Neural cell (in vitro differentiated cells): ENCODE measurements around the gene APRT. TPM values are rescaled to one million over a fixed set of nuclear protein-coding genes. Genes with fewer than 3 reads are reported as not detected.

Experiments used
- H2AFZ ChIP-seq: fragments of 200-600, 300-800 bp; sonication (generic), shearing (Covaris generic); 2 replicates; pipeline ENCODE4 v1.6.0; 2014; ENCODE audit warnings: low read depth, mild to moderate bottlenecking, antibody characterized with exemption, low read length, moderate library complexity
- H3F3A ChIP-seq: fragments of 200-600 bp; shearing (Covaris generic); 2 replicates; pipeline ENCODE4 v1.6.1; 2016; ENCODE audit warnings: mild to moderate bottlenecking, moderate library complexity, mixed read lengths, antibody characterized with exemption, low read length; ENCODE audit not compliant: insufficient read depth, poor library complexity, severe bottlenecking
- H3K27ac ChIP-seq: fragments of 200-600, 300-800 bp; sonication (generic), shearing (Covaris generic); 2 replicates; pipeline ENCODE4 v1.5.1; 2014; ENCODE audit warnings: mild to moderate bottlenecking, low read length, moderate library complexity
- H3K27me3 ChIP-seq: fragments of 300-800, 200-600 bp; sonication (generic), shearing (Covaris generic); 2 replicates; pipeline ENCODE4 v1.6.0; 2014; ENCODE audit warnings: mild to moderate bottlenecking, low read depth, low read length, moderate library complexity; ENCODE audit not compliant: insufficient read depth
- H3K36me3 ChIP-seq: fragments of 300-800, 200-600 bp; sonication (generic), shearing (Covaris generic); 2 replicates; pipeline ENCODE4 v1.5.1; 2014; ENCODE audit warnings: mild to moderate bottlenecking, antibody characterized with exemption, low read length, moderate library complexity; ENCODE audit not compliant: insufficient read depth
- H3K4me2 ChIP-seq: fragments of 300-800, 200-600 bp; sonication (generic), shearing (Covaris generic); 2 replicates; pipeline ENCODE4 v1.6.0; 2014; ENCODE audit warnings: mild to moderate bottlenecking, low read length
- H3K4me3 ChIP-seq: fragments of 300-800, 200-600 bp; sonication (generic), shearing (Covaris generic); 2 replicates; pipeline ENCODE4 v1.5.1; 2014; ENCODE audit warnings: mild to moderate bottlenecking, low read length, moderate library complexity
- H3K79me2 ChIP-seq: fragments of 200-600 bp; shearing (Covaris generic); replicated peaks from 2 replicates; pipeline ENCODE4 v1.6.0; 2014; ENCODE audit warnings: mild to moderate bottlenecking, low read length, moderate library complexity; ENCODE audit not compliant: insufficient read depth
- H3K9ac ChIP-seq: fragments of 300-800, 200-600 bp; sonication (generic), shearing (Covaris generic); 2 replicates; pipeline ENCODE4 v1.6.1; 2016; ENCODE audit warnings: mild to moderate bottlenecking, low read length, mixed read lengths
- H3K9me2 ChIP-seq: fragments of 200-600 bp; shearing (Covaris generic); 2 replicates; pipeline ENCODE4 v1.6.1; 2016; ENCODE audit warnings: mild to moderate bottlenecking, low read length, mixed read lengths; ENCODE audit not compliant: insufficient read depth
- H3K9me3 ChIP-seq: fragments of 200-600, 300-800 bp; sonication (generic), shearing (Covaris generic); 2 replicates; pipeline ENCODE4 v1.6.1; 2016; ENCODE audit warnings: mild to moderate bottlenecking, mixed run types, low read length, moderate library complexity, mixed read lengths
- H4K20me1 ChIP-seq: fragments of 200-600 bp; shearing (Covaris generic); 2 replicates; pipeline ENCODE4 v1.6.1; 2016; ENCODE audit warnings: mild to moderate bottlenecking, mixed run types; ENCODE audit not compliant: insufficient read depth
- EP300 ChIP-seq: fragments of 450-650 bp; conservative IDR thresholded peaks from 2 replicates; pipeline ENCODE4 v1.6.1; 2014; ENCODE audit warnings: antibody characterized with exemption, mild to moderate bottlenecking, moderate library complexity; ENCODE audit not compliant: poor library complexity, severe bottlenecking
- EZH2 ChIP-seq: fragments of 200-600, 300-800 bp; shearing (Covaris generic), sonication (generic); IDR thresholded peaks from 2 replicates; pipeline ENCODE4 v1.6.1; 2014; ENCODE audit warnings: antibody characterized with exemption, low read length, borderline replicate concordance, mild to moderate bottlenecking; ENCODE audit not compliant: insufficient read depth, poor library complexity, severe bottlenecking
- MXI1 ChIP-seq: fragments of 450-650 bp; conservative IDR thresholded peaks from 2 replicates; pipeline ENCODE4 v1.6.1; 2014; ENCODE audit warnings: antibody characterized with exemption, mild to moderate bottlenecking; ENCODE audit not compliant: poor library complexity, severe bottlenecking
- POLR2AphosphoS5 ChIP-seq: IDR thresholded peaks from 2 replicates; pipeline ENCODE4 v1.6.1; 2012
- RAD21 ChIP-seq: fragments of 450-650 bp; conservative IDR thresholded peaks from 2 replicates; pipeline ENCODE4 v1.6.1; 2014; ENCODE audit warnings: antibody characterized with exemption, mild to moderate bottlenecking, moderate library complexity
- SMC3 ChIP-seq: fragments of 450-650 bp; conservative IDR thresholded peaks from 2 replicates; pipeline ENCODE4 v1.6.1; 2014; ENCODE audit warnings: antibody characterized with exemption, mild to moderate bottlenecking, moderate library complexity; ENCODE audit not compliant: poor library complexity
- TAF1 ChIP-seq: IDR thresholded peaks from 2 replicates; pipeline ENCODE4 v1.6.1; 2012; ENCODE audit warnings: low read depth
- polyA plus RNA-seq: library from polyadenylated mRNA; depleted of rRNA; stranded (reverse); fragments of >200 nt; gene quantifications from 2 replicates; pipeline ENCODE4 v1.2.3, GENCODE V29; 2014
- TF ChIP-seq, protein P1 (sequence below): IDR thresholded peaks from 2 replicates; pipeline ENCODE4 v1.6.1; 2012; ENCODE audit warnings: borderline replicate concordance
- TF ChIP-seq, protein P2 (sequence below): fragments of 450-650 bp; IDR thresholded peaks from 2 replicates; pipeline ENCODE4 v1.5.1; 2014; ENCODE audit warnings: antibody characterized with exemption, mild to moderate bottlenecking, moderate library complexity; ENCODE audit not compliant: poor library complexity, severe bottlenecking

The APRT gene
- polyA plus RNA-seq, 1 donor from 2014 or later = 52.0 TPM

DNA sequence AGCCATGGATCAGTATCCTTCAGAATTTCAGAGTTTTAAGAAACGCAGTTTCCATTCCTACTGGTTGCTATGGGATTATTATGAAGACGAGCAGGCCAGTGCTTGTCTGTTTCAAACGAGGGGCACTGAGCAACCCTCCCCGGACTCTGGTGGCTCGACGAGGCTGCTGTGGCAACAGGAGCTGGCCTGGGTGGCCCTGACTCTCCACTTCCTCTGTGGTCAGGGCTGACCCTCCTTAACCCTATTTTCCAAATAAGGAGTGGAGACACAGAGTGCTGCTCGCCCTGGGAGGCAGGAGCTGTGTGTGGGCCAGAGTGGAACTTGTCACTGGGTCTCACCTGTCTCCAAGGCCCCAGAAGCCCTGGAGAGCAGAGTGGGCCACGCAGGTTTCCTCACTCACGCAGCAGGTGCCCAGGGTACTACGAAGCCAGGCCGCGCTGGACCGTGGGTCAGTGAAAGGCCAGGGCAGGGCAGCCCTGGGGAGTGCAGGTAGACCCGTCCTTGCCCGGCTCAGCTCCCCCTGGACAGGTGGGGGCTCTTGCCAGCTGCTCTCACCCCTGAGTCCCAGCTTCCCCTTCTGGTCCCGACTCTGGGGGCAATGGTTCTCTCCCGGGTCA is 41.7 kb upstream of the APRT start:
- Histone ChIP-seq H3K9me2 (no peaks in the 10 kb centered on the region), H3K27ac (no peak overlapping the region), H3K4me3 (no peak overlapping the region), H3K9me3 (no peaks in the 10 kb centered on the region), H3K4me2 (no peak overlapping the region), H3F3A (no peaks in the 10 kb centered on the region), H3K27me3 (no peaks in the 10 kb centered on the region), H3K36me3 (no peaks in the 10 kb centered on the region), H2AFZ (no peak overlapping the region), H4K20me1 (no peaks in the 10 kb centered on the region), H3K79me2 (no peaks in the 10 kb centered on the region), H3K9ac (no peak overlapping the region)
- TF ChIP-seq EZH2 (no peak), TAF1 (no peak), SMC3 (no peak), EP300 (no peak), MXI1 (no peak), RAD21 (no peak), POLR2AphosphoS5 (no peak)
- TF ChIP-seq, protein P1, sequence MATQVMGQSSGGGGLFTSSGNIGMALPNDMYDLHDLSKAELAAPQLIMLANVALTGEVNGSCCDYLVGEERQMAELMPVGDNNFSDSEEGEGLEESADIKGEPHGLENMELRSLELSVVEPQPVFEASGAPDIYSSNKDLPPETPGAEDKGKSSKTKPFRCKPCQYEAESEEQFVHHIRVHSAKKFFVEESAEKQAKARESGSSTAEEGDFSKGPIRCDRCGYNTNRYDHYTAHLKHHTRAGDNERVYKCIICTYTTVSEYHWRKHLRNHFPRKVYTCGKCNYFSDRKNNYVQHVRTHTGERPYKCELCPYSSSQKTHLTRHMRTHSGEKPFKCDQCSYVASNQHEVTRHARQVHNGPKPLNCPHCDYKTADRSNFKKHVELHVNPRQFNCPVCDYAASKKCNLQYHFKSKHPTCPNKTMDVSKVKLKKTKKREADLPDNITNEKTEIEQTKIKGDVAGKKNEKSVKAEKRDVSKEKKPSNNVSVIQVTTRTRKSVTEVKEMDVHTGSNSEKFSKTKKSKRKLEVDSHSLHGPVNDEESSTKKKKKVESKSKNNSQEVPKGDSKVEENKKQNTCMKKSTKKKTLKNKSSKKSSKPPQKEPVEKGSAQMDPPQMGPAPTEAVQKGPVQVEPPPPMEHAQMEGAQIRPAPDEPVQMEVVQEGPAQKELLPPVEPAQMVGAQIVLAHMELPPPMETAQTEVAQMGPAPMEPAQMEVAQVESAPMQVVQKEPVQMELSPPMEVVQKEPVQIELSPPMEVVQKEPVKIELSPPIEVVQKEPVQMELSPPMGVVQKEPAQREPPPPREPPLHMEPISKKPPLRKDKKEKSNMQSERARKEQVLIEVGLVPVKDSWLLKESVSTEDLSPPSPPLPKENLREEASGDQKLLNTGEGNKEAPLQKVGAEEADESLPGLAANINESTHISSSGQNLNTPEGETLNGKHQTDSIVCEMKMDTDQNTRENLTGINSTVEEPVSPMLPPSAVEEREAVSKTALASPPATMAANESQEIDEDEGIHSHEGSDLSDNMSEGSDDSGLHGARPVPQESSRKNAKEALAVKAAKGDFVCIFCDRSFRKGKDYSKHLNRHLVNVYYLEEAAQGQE = no peak
- TF ChIP-seq, protein P2, sequence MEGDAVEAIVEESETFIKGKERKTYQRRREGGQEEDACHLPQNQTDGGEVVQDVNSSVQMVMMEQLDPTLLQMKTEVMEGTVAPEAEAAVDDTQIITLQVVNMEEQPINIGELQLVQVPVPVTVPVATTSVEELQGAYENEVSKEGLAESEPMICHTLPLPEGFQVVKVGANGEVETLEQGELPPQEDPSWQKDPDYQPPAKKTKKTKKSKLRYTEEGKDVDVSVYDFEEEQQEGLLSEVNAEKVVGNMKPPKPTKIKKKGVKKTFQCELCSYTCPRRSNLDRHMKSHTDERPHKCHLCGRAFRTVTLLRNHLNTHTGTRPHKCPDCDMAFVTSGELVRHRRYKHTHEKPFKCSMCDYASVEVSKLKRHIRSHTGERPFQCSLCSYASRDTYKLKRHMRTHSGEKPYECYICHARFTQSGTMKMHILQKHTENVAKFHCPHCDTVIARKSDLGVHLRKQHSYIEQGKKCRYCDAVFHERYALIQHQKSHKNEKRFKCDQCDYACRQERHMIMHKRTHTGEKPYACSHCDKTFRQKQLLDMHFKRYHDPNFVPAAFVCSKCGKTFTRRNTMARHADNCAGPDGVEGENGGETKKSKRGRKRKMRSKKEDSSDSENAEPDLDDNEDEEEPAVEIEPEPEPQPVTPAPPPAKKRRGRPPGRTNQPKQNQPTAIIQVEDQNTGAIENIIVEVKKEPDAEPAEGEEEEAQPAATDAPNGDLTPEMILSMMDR = no peak

DNA sequence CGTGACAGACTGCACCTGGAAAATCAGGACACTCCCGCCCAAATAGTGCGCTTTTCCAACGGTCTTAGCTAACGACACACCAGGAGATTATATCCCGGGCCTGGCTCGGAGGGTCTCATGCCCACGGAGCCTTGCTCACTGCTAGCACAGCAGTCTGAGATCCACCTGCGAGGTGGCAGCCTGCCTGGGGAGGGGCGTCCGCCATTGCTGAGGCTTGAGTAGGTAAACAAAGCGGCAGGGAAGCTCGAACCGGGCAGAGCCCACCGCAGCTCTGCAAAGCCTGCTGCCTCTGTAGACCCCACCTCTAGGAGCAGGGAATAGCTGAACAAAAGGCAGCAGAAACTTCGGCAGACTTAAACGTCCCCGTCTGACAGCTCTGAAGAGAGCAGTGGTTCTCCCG is 39.9 kb upstream of the APRT start:
- no peak for TF ChIP-seq MXI1
- TF ChIP-seq EP300 = no peak
- TF ChIP-seq, protein P2 = no peak
- no peak for TF ChIP-seq POLR2AphosphoS5
- no peak for TF ChIP-seq EZH2
- TF ChIP-seq, protein P1 = no peak
- TF ChIP-seq TAF1 = no peak
- no peak for TF ChIP-seq SMC3
- TF ChIP-seq RAD21 = no peak
- no peak overlapping the region for H3K4me3 ChIP-seq
- no peaks in the 10 kb centered on the region for H3K79me2 ChIP-seq
- no peaks in the 10 kb centered on the region for H3K9me3 ChIP-seq
- H2AFZ ChIP-seq = no peak overlapping the region
- no peak overlapping the region for H3K9ac ChIP-seq
- H3K9me2 ChIP-seq = no peaks in the 10 kb centered on the region
- H3K36me3 ChIP-seq = no peaks in the 10 kb centered on the region
- H3K4me2 ChIP-seq = no peak overlapping the region
- no peak overlapping the region for H3K27ac ChIP-seq
- H4K20me1 ChIP-seq = no peaks in the 10 kb centered on the region
- no peaks in the 10 kb centered on the region for H3F3A ChIP-seq
- no peaks in the 10 kb centered on the region for H3K27me3 ChIP-seq
